MCF 10A (cell line): ENCODE data around the gene ELK3. TPM values are rescaled to one million over a fixed set of nuclear protein-coding genes. Genes with fewer than 3 reads are reported as not detected.

Source experiments
- BruUV-seq: library from RNA; stranded (reverse); fragments of 400-500 nt; replicated peaks from 2 replicates; lab custom pipeline; 2021; lab: Mats Ljungman, UMichigan
- CTCF ChIA-PET: fragments of 300-600 bp; sonication (Branson Sonifier 250); formaldehyde crosslinking; extraction: SDS; loops from one replicate; lab custom pipeline; 2021; ENCODE audit warnings: antibody characterized with exemption, inconsistent platforms; lab: Yijun Ruan, JAX
- POLR2A ChIA-PET: fragments of 300-600, 350-650 bp; sonication (Branson Sonifier 250); formaldehyde crosslinking; extraction: SDS; loops from one replicate; lab custom pipeline; 2020; ENCODE audit warnings: antibody characterized with exemption, inconsistent platforms; lab: Yijun Ruan, JAX
- DNase-seq: peaks from one replicate; pipeline ENCODE4 v3.0.0-alpha.2; 2018; ENCODE audit not compliant: unreplicated experiment
- H3K27ac Mint-ChIP-seq: one replicate; pipeline ENCODE4 v1.8.0; 2022; ENCODE audit warnings: mild to moderate bottlenecking, low read depth, mixed read lengths; ENCODE audit not compliant: unreplicated experiment
- H3K27me3 Mint-ChIP-seq: one replicate; pipeline ENCODE4 v1.8.0; 2022; ENCODE audit warnings: mixed read lengths; ENCODE audit not compliant: insufficient read depth, unreplicated experiment
- H3K36me3 Mint-ChIP-seq: one replicate; pipeline ENCODE4 v1.8.0; 2022; ENCODE audit warnings: mild to moderate bottlenecking, moderate library complexity, mixed read lengths; ENCODE audit not compliant: insufficient read depth, unreplicated experiment
- H3K4me1 Mint-ChIP-seq: one replicate; pipeline ENCODE4 v1.8.0; 2022; ENCODE audit warnings: mixed read lengths; ENCODE audit not compliant: insufficient read depth, unreplicated experiment
- H3K4me3 Mint-ChIP-seq: one replicate; pipeline ENCODE4 v1.8.0; 2022; ENCODE audit warnings: mild to moderate bottlenecking, moderate library complexity, mixed read lengths; ENCODE audit not compliant: unreplicated experiment
- H3K9me3 Mint-ChIP-seq: one replicate; pipeline ENCODE4 v1.8.0; 2022; ENCODE audit warnings: mixed read lengths; ENCODE audit not compliant: unreplicated experiment
- CTCF ChIP-seq: fragments of 200-600 bp; IDR thresholded peaks from one replicate; pipeline ENCODE4 v1.8.0; 2022; ENCODE audit warnings: antibody characterized with exemption, mild to moderate bottlenecking; ENCODE audit not compliant: unreplicated experiment
- intact Hi-C: fragments of 100-400 bp; cut with micrococcal nuclease; formaldehyde crosslinking; loops from 2 replicates; pipeline ENCODE4 v1.14.1; 2022
- total RNA-seq: library from RNA; stranded (reverse); gene quantifications from 2 replicates; pipeline ENCODE4 v1.2.3, GENCODE V29; 2022

Gene ELK3
- total RNA-seq, 1 experiment from 2014 or later: 50.1 TPM

GRCh38 chr12:96157427-96157826, 36.7 kb upstream of the ELK3 start:
- H3K27me3 Mint-ChIP-seq: no peaks in the 10 kb centered on the region
- POLR2A ChIA-PET: no interaction called here
- no peaks in the 10 kb centered on the region for H3K4me1 Mint-ChIP-seq
- intact Hi-C loops: no loop called here
- no TSS peak for BruUV-seq
- no peak overlapping the region for H3K27ac Mint-ChIP-seq
- no peak for TF ChIP-seq CTCF
- H3K9me3 Mint-ChIP-seq: no peaks in the 10 kb centered on the region
- no peaks in the 10 kb centered on the region for H3K36me3 Mint-ChIP-seq
- CTCF ChIA-PET: interaction anchor here (0.7 kb wide), 1 partner anchor 59 kb away, joined by 3 read pairs; no protein-coding TSS in a partner anchor
- H3K4me3 Mint-ChIP-seq: no peak overlapping the region
- DNase-seq: no peak

GRCh38 chr12:96164951-96165811, 29.0 kb upstream of the ELK3 start:
- H3K9me3 Mint-ChIP-seq: no peaks in the 10 kb centered on the region
- no peaks in the 10 kb centered on the region for H3K4me1 Mint-ChIP-seq
- H3K36me3 Mint-ChIP-seq: no peaks in the 10 kb centered on the region
- ChIA-PET CTCF (interaction anchor here (0.8 kb wide), 1 partner anchor 34 kb away, joined by 3 read pairs; no protein-coding TSS in a partner anchor), POLR2A (no interaction called here)
- no peak overlapping the region for H3K4me3 Mint-ChIP-seq
- no peak overlapping the region for H3K27ac Mint-ChIP-seq
- intact Hi-C loops: no loop called here
- TF ChIP-seq CTCF: no peak
- no peak for DNase-seq
- BruUV-seq: no TSS peak
- no peaks in the 10 kb centered on the region for H3K27me3 Mint-ChIP-seq

GRCh38 chr12:96166765-96167164, 27.4 kb upstream of the ELK3 start:
- H3K27ac Mint-ChIP-seq: no peak overlapping the region
- H3K27me3 Mint-ChIP-seq: no peaks in the 10 kb centered on the region
- POLR2A ChIA-PET: interaction anchor here (0.6 kb wide), 1 partner anchor 71 kb away, joined by 3 read pairs; no protein-coding TSS in a partner anchor
- CTCF ChIA-PET: interaction anchor here (0.6 kb wide), 2 partner anchors 155 to 257 kb away, joined by 3 to 6 read pairs; no protein-coding TSS in a partner anchor
- intact Hi-C loops: no loop called here
- H3K36me3 Mint-ChIP-seq: no peaks in the 10 kb centered on the region
- no peak for TF ChIP-seq CTCF
- no peak overlapping the region for H3K4me3 Mint-ChIP-seq
- no peaks in the 10 kb centered on the region for H3K9me3 Mint-ChIP-seq
- no TSS peak for BruUV-seq
- H3K4me1 Mint-ChIP-seq: no peaks in the 10 kb centered on the region
- DNase-seq: no peak

- Mint-ChIP-seq H3K4me1 (no peaks in the 10 kb centered on the region), H3K9me3 (no peaks in the 10 kb centered on the region), H3K27ac (no peak overlapping the region), H3K36me3 (no peaks in the 10 kb centered on the region), H3K27me3 (no peaks in the 10 kb centered on the region), H3K4me3 (no peak overlapping the region)
- no peak for TF ChIP-seq CTCF
- no peak for DNase-seq
- ChIA-PET POLR2A (interaction anchor here (0.6 kb wide), 1 partner anchor 72 kb away, joined by 3 read pairs; no protein-coding TSS in a partner anchor), CTCF (interaction anchor here (0.6 to 0.7 kb wide), 2 partner anchors 47 to 250 kb away, joined by 3 to 4 read pairs; no protein-coding TSS in a partner anchor)
- intact Hi-C loops: no loop called here
- BruUV-seq: no TSS peak
Measured at GRCh38 chr12:96167492-96167891, 26.7 kb upstream of the ELK3 start.
